SK-N-MC (cell line): Measurements from ENCODE around the gene GTF2F2.

Source experiments
- EZH2 ChIP-seq: fragments of 200-600 bp; sonication (generic); IDR thresholded peaks from one replicate; pipeline ENCODE4 v1.6.1; 2017; ENCODE audit warnings: antibody characterized with exemption
- FOXP2 ChIP-seq: optimal IDR thresholded peaks from 2 replicates; pipeline ENCODE3; 2011; ENCODE audit warnings: mild to moderate bottlenecking, moderate library complexity; ENCODE audit not compliant: insufficient read depth; ENCODE audit errors: extremely low read length, control extremely low read depth
- POLR2AphosphoS5 ChIP-seq: IDR thresholded peaks from 2 replicates; pipeline ENCODE4 v1.6.1; 2012; ENCODE audit warnings: mild to moderate bottlenecking, low read depth, low read length, borderline replicate concordance

- no peak for TF ChIP-seq POLR2AphosphoS5
- no peak for TF ChIP-seq EZH2
- no peak for TF ChIP-seq FOXP2
Observed at GRCh38 chr13:45269204-45269603, 148.9 kb downstream of the GTF2F2 start.
